ENCODE data around the gene SIRT3.

SIRT3 gene

DNA sequence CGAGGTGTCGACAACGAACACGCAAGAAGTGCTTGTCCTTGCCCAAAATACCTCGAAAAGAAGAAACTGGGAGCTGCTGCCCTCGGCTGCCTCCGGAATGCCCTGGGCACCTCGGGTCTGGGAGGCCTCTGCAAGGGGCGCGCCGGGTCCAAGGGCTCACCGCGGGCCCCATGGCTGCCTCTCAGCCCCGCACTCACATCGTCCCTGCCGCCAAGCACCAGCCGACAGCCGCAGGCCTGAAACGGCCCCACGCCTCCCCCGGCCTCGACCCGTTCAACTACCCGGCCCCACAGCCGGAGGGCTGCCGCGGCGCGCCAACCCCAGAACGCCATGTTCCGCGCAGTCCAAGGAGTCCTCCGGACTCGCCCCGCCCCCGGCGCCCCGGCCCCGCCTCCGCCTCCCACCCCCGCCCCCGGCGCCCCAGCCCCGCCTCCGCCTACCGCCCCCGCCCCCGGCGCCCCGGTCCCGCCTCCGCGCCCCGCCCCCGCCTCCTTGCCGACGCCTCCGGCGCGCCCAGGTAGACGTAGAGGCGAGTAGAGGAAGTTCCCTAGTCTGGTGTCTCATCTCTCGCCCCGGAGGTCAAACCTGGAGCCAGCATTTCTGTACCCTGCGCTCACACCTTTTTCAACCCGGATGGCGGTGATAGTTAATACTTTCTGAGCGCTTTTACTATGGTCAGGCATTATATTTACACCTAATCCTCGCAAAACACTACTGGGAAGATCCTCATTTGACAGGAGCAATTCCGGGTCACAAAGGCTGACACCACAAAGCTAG, at the start of gene SIRT3:
TSS of gene SIRT3 (minus strand) at position 346 of the 777 bp plus-strand sequence. CDS start at position 332, 14 bp downstream.
- DNase-seq = peak; percentile 78

DNA sequence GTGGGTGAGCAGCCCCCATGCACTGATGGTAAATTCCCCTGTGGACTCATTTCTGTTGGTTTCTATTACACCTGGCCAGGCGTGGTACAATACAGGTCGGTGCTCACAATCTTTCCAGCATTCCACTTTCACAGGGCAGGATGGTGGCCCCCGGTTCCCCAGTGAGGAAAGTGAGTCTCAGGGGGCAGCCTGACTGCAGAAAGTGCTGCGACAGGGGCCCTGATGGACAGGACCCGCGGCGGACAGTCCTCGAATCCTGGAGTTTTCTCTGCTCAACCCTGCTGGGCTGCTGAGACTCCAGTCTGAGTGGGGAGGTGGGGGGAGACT, 49.7 kb upstream of the SIRT3 start:
- DNase-seq = no peak

DNA sequence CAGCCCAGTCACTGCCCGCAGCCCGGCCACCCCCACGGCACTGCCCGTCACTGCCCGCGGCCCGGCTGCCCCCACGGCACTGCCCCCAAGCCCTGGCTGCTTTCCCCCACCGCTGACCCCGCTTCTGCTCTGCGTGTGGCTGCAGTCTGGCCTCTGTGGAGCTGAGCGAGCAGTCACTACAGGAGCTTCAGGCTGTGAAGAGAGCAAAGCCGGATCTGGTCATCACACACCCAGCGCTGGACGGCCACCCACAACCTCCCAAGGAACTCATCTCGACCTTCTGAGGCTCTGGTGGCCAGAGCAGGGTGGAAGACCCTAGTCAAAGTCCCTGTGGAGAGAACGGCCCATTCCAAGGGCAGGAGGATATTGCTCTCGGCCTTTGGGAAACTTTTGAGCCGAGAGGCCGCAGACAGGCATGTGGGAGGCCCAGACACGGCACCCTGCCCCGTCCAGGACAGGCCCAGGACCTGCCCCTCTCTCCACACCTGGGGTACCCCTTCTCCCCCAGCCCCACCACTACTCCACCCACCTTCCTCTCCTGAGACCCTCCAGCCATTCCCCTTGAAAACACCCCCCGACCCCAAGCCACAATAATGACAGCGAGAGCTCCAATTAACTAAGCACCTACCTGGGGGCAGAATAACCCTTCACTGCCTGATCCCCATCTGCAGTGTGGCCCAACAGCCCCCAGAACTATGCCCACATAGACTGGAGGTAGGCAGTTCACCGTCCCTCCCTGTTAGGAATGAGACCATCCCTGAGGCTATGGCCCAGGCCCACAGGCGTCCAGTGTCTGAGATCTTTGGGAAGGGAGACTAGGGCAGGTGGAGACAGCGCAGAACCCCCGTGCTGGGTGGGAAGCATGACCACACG, 49.1 kb upstream of the SIRT3 start:
- DNase-seq = no peak

DNA sequence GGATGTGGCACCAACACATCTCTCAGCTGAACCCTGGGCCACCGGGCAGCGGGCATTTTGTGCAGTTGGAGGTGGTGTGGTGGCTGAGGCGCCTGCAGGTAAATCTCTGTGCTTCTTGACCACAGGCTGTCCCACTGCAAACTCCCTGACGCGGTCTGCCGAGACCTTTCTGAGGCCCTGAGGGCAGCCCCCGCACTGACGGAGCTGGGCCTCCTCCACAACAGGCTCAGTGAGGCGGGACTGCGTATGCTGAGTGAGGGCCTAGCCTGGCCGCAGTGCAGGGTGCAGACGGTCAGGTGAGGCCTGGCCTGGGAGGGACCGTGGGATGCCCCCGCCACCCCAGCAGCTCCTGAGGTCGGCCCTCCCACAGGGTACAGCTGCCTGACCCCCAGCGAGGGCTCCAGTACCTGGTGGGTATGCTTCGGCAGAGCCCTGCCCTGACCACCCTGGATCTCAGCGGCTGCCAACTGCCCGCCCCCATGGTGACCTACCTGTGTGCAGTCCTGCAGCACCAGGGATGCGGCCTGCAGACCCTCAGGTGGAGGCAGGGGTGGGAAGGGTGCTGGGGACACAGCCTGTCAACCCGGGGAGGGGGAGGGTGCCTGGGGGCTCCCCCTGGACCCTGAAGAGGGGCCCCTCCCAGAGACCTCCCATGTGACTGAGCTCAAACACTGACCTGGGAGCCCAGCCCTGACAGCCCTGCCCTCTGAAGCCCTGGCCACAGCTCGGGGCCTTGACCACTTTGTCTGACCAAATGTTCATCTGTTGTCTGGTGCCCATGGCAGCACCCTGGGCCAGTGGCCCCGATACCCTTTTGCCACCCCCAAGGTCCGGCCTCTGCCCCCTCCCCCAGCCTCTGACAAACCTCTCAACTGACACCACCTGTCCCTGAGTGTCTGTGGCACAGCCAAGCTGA, 48.2 kb upstream of the SIRT3 start:
- DNase-seq = no peak

DNA sequence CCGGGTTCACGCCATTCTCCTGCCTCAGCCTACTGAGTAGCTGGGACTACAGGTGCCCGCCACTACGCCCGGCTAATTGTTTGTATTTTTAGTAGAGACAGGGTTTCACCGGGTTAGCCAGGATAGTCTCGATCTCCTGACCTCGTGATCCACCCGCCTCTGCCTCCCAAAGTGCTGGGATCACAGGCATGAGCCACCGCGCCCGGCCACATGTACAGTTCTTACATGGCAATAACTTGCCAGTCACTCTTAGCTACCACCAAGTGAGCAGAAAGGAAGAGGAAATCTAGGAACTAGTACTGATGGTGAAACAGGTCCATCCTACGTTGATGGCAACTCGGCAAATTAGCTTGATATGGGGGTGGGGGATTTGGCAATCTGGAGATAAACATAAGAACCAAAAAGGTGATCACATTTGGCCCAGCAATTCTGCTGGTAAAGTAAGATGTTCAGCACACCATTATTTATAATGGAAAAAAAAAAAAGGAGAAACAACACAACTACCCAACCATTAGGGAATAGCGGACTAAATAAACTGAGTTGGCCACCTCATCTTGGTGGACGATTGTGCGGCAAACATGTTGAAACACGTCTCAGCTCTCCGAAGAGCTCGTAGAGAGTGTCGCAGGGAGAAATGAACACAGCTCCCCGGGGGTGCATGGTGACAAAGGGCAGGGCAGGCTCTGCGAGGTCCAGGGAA, 47.4 kb upstream of the SIRT3 start:
- peak; percentile 18 for DNase-seq

DNA sequence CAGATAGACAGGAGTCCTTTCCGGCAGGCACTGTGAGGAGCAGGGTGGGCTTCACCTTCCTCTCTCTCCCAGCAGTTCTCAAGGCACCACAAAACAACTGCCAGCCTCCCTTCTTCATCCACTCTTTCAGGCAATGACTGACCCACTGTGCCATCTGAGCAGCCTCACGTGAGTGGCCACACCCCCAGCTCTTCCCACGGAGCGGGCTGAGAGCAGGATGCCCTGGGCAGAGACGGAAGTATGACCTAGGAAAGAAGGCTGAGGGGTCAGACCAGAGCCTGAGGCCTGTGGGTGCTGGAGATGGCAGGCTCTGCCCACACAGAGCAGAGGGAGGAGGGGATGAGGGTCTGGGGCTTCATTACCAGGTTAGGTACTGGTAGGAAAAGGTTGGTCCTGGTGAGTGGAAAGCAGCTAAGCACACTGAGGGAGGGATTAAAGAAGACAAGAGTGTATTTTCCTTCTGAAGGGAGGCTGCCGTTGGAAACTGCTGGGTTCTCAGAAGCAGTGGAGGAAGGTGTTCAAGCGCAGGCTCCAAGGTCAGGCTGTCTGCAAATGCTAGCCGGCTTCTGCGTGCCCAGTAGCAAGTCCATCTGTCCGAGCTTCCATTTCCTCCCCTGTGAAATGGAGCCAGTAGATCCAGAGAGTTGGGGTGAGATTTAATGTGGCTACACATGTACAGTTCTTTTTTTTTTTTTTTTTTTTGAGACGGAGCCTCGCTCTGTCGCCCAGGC, 46.7 kb upstream of the SIRT3 start:
- no peak for DNase-seq

DNA sequence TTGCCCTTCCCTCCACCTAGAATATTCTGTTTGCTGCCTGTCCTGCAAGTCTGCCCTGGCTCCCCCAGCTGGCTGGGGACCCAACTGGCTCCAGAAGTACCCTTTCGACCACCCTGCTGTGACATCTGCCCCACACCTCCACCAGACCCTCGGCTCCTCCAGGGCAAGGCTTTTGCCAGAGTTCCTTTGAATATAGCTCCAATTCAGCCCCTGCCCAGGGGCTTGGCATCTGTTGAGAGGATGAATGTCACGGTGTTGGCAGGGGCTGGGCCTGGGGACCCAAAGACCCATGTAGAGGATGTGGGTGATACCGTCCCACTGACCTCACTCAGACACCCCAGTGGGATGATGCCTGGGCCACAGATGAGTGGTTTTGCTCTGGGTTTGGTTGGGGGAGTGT, 46.0 kb upstream of the SIRT3 start:
- no peak for DNase-seq

DNA sequence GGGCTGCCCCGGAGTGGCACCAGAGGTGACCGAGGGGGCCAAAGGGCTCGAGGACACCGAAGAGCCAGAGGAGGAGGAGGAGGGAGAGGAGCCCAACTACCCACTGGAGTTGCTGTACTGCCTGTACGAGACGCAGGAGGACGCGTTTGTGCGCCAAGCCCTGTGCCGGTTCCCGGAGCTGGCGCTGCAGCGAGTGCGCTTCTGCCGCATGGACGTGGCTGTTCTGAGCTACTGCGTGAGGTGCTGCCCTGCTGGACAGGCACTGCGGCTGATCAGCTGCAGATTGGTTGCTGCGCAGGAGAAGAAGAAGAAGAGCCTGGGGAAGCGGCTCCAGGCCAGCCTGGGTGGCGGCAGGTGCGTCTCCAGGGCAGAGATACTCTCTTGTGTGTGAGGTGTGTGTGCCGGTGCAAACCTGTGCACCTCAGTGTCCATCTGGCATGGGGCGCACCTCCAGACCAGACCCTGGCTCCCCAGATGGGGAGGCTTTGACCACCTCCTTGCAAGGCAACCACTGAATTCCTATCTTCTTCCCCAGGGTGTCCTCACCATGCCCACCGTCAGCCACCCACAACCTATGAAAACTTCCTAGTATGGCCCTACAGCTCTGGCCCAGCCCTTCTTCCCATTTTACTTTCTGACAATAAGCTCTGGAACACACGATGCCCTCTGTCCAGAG, 45.5 kb upstream of the SIRT3 start:
- no peak for DNase-seq

DNA sequence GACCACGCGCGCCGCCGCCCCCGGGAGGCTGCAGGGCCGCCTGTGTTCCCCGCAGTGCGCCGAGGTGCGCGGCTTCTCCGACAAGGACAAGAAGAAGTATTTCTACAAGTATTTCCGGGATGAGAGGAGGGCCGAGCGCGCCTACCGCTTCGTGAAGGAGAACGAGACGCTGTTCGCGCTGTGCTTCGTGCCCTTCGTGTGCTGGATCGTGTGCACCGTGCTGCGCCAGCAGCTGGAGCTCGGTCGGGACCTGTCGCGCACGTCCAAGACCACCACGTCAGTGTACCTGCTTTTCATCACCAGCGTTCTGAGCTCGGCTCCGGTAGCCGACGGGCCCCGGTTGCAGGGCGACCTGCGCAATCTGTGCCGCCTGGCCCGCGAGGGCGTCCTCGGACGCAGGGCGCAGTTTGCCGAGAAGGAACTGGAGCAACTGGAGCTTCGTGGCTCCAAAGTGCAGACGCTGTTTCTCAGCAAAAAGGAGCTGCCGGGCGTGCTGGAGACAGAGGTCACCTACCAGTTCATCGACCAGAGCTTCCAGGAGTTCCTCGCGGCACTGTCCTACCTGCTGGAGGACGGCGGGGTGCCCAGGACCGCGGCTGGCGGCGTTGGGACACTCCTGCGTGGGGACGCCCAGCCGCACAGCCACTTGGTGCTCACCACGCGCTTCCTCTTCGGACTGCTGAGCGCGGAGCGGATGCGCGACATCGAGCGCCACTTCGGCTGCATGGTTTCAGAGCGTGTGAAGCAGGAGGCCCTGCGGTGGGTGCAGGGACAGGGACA, 44.8 kb upstream of the SIRT3 start:
- no peak for DNase-seq

DNA sequence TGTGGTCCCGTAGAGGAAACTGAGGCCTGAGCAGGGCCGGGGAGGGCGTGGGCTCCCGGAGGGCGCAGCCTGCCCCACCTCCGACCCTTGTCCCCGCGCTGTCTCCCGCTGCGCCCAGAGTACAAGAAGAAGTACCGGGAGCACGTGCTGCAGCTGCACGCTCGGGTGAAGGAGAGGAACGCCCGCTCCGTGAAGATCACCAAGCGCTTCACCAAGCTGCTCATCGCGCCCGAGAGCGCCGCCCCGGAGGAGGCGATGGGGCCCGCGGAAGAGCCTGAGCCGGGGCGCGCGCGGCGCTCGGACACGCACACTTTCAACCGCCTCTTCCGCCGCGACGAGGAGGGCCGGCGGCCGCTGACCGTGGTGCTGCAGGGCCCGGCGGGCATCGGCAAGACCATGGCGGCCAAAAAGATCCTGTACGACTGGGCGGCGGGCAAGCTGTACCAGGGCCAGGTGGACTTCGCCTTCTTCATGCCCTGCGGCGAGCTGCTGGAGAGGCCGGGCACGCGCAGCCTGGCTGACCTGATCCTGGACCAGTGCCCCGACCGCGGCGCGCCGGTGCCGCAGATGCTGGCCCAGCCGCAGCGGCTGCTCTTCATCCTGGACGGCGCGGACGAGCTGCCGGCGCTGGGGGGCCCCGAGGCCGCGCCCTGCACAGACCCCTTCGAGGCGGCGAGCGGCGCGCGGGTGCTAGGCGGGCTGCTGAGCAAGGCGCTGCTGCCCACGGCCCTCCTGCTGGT, 44.0 kb upstream of the SIRT3 start:
- no peak for DNase-seq

DNA sequence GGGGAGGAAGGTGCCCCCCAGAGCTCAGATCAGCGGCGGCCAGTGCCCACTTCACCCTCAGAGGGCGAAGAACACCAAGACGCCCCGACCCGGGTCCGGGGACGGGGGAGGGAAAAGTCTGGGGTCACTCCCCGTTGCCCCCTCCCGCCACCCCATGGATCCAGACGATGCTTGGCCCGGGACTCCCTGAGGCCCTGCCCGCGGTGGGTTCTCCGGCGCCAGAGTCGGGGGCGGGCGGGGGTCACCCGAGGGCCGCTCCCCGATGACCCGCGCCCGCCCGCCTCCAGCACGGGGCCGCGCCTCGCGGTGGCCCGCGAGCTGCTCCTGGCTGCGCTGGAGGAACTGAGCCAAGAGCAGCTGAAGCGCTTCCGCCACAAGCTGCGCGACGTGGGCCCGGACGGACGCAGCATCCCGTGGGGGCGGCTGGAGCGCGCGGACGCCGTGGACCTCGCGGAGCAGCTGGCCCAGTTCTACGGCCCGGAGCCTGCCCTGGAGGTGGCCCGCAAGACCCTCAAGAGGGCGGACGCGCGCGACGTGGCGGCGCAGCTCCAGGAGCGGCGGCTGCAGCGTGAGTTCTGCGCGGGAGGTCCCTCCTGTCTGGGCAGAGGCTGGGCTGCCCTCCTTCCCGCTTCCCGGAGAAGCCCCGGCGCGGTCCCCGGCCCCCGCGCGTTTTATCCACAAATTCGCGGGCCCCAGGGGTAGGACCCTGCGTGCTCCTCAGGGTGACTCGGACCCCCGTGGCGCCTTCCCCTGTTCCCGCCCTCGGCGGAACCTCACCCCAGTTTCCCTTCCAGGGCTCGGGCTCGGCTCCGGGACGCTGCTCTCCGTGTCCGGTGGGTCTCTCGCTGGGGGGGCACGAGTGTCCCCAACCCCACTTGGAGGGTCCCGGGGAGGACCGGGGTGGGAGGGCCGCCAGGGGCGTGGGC, 43.2 kb upstream of the SIRT3 start:
- DNase-seq = no peak

DNA sequence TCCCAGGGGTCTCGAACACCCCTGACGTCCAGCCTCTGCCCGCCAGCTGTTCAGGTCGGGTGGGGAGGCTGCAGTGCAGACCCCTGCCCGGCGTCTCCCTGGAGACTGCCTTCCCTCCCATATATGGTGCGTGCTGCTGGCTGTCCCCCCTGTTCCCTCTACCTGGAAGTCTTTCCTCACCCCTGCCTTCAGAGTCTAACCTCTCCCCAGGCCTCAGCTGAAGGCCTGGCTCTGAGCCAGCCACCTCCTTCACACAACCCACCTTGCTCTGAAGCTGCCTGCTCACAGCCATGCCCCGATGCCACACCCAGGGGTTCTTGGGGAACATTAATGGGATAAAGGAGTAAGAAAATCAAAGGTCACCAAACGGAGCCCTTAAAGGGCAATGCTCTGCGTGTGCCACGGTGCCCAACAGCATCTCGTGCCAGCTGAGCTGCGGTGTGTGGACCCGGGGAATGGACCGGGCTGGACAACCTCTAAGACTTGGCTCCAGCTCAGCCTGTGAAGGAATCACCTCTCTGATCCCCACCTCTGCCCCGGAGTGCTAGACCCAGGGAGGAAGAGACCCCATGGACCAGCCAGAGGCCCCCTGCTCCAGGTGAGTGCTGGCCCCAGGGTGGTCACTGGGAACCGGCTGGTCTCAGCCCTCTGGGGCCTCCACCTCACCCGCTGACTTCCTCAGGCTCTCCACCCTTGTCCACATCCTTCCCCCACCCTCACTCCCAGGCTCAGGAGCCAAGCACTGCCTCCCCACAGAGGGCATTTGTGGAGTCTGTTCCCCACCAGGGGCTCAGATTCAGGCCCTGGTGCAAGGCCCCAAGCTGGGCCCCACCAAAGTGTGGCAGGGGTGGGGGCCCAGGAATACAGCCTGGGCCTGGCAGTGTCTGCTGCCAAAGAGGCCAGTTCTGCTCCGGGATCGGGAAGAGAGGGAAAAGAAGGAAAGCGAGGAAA, 42.1 kb upstream of the SIRT3 start, which contains the start of gene NLRP6:
TSS of gene NLRP6 (plus strand) at position 407 of the 951 bp plus-strand sequence. CDS start at position 570, 163 bp downstream.
- DNase-seq = no peak

DNA sequence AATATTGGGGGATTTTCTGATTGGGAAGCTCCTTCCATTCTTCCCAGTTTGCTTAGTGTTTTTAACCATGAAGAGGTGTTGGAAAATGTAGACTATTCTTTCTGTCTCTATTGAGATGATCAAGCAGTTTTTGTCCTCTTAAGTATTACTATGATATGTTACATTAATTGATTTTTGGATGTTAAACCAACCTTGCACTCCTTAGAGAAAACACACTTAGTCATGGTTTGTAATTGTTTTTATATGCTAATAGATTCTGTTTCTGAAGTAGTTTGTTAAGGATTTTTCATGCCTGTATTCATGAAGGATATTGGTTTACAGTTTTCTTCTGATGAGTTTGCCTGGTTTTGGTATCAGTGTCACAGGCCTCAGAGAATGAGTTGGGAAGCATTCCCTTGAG, 40.1 kb upstream of the SIRT3 start:
- DNase-seq = no peak

DNA sequence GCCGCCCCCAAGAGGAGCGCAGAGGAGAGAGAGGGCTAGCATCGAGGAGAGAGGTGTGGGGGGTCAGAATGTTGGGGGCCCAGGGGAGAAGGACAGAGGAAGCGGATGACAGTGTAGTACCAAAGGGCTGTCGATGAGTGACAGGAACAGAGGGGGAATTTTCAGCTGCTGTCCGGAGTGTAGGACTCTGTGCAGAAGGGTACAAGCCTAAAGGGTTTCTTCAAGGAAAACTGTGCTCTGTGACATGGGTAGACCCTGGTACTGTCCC, 36.7 kb upstream of the SIRT3 start:
- DNase-seq = no peak

DNA sequence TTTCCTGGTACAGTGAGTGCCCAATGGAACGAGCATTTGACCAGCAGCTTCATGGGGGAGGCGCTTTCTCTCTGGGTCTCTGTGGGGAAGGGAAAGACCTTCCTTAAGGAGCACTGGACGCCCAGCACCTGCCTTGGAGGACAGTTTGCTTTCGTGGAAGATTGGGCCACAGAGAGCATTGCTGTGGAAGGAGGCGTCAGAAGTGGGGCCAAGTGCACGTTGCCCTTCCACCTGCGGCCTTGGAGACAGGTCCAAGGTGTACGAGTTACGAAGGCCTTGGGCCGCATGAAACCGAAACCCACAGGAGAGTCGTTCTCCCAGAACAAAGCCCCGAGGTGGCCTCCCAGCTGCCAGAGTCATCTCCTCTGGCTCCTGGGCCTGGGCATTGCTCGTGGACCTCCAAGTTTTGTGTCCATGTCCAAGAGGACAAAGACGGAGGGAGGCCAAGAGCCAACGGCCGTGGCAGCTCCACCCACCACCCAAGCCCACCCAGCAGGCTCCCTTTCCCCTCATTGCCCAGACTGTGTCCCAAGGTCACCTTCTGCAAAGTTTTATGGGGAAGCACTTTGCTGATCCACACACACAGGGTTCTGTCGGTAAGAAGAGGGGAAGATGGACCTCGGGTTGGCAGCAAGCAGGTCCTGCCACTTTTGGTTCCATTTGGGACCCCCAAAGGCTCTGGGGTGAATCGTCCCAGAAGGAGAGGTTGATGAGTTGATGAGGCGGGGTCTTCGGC, 36.2 kb upstream of the SIRT3 start:
- DNase-seq = no peak

DNA sequence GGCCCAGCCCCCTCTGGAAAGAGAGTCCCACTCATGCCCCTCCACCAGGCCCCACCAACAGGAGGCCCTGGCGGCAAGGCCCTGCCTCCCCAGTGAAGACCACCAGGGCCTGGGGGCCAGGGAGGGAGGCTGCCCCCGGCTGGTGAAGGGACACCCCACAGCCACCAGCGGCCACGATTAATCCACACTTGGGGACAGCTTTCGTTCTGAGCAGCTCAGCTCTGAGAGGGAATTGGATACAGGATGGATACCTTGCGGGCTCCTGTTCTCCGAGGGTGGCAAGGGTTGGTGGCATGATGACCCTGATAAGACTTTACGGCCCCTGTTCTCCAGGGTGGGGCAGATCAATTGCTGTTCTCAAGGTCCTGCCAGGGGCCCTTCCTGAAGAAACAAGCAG, 35.2 kb upstream of the SIRT3 start:
- DNase-seq = no peak
